OCI-LY1 (cell line): ENCODE measurements around the gene CCDC97.

Experiments used
- H2AFZ ChIP-seq: fragments of 200-600 bp; sonication (generic), shearing (Covaris generic); 2 replicates; pipeline ENCODE4 v1.6.0; 2014; ENCODE audit warnings: antibody characterized with exemption, mild to moderate bottlenecking, low read length
- H3F3A ChIP-seq: fragments of 200-600 bp; sonication (generic), shearing (Covaris generic); 2 replicates; pipeline ENCODE4 v1.6.0; 2014; ENCODE audit warnings: mild to moderate bottlenecking, antibody characterized with exemption, low read length, moderate library complexity; ENCODE audit not compliant: insufficient read depth
- H3K27ac ChIP-seq: fragments of 200-600 bp; sonication (generic); 2 replicates; pipeline ENCODE4 v1.5.1; 2014; ENCODE audit warnings: low read length, mixed run types, mild to moderate bottlenecking, low read depth; ENCODE audit not compliant: poor library complexity, severe bottlenecking
- H3K27me3 ChIP-seq: fragments of 200-600 bp; sonication (generic); 2 replicates; pipeline ENCODE4 v1.6.0; 2014; ENCODE audit warnings: antibody characterized with exemption, mild to moderate bottlenecking, low read length, moderate library complexity; ENCODE audit not compliant: insufficient read depth
- H3K36me3 ChIP-seq: fragments of 200-600 bp; sonication (generic); 2 replicates; pipeline ENCODE4 v1.6.1; 2014; ENCODE audit warnings: mild to moderate bottlenecking, antibody characterized with exemption, low read length, moderate library complexity, mixed read lengths; ENCODE audit not compliant: insufficient read depth
- H3K4me1 ChIP-seq: fragments of 200-600 bp; sonication (generic); 2 replicates; pipeline ENCODE4 v1.5.1; 2014; ENCODE audit warnings: mild to moderate bottlenecking, low read length, moderate library complexity; ENCODE audit not compliant: insufficient read depth, severe bottlenecking
- H3K4me2 ChIP-seq: fragments of 200-600 bp; sonication (generic), shearing (Covaris generic); 2 replicates; pipeline ENCODE4 v1.6.1; 2014; ENCODE audit warnings: low read length
- H3K4me3 ChIP-seq: fragments of 200-600 bp; sonication (generic); 2 replicates; pipeline ENCODE4 v1.5.1; 2014; ENCODE audit warnings: low read length, low read depth, mild to moderate bottlenecking, mixed read lengths; ENCODE audit not compliant: poor library complexity, severe bottlenecking
- H3K79me2 ChIP-seq: fragments of 200-600 bp; shearing (Covaris generic); 2 replicates; pipeline ENCODE4 v1.6.1; 2016; ENCODE audit warnings: mixed run types, low read length, mixed read lengths; ENCODE audit not compliant: insufficient read depth
- H3K9ac ChIP-seq: fragments of 200-600 bp; sonication (generic), shearing (Covaris generic); 2 replicates; pipeline ENCODE4 v1.6.1; 2014; ENCODE audit warnings: mild to moderate bottlenecking, low read length, mixed read lengths
- H3K9me2 ChIP-seq: fragments of 200-600 bp; sonication (generic), shearing (Covaris generic); 2 replicates; pipeline ENCODE4 v1.6.1; 2014; ENCODE audit warnings: low read depth, mild to moderate bottlenecking, low read length, mixed read lengths
- H3K9me3 ChIP-seq: fragments of 200-600 bp; shearing (Covaris generic); 2 replicates; pipeline ENCODE4 v1.6.1; 2014; ENCODE audit warnings: low read length, mixed read lengths
- H4K20me1 ChIP-seq: fragments of 200-600 bp; sonication (generic), shearing (Covaris generic); 2 replicates; pipeline ENCODE4 v1.6.0; 2016; ENCODE audit warnings: mild to moderate bottlenecking, low read length; ENCODE audit not compliant: insufficient read depth
- EZH2 ChIP-seq: fragments of 200-600 bp; sonication (generic), shearing (Covaris generic); IDR thresholded peaks from 2 replicates; pipeline ENCODE4 v1.8.0; 2017; ENCODE audit warnings: borderline replicate concordance, mixed run types, mild to moderate bottlenecking, antibody characterized with exemption, low read length, moderate library complexity, mixed read lengths
- TF ChIP-seq, protein P1 (sequence below): fragments of 200-600 bp; sonication (generic), shearing (Covaris generic); IDR thresholded peaks from 2 replicates; pipeline ENCODE4 v1.5.1; 2017; ENCODE audit warnings: mild to moderate bottlenecking, antibody characterized with exemption, low read length, moderate library complexity, mixed read lengths

The CCDC97 gene

GRCh38 chr19:41323023-41323422, 13.1 kb downstream of the CCDC97 start:
- no peak overlapping the region for H3K4me2 ChIP-seq
- H2AFZ ChIP-seq, result no peak overlapping the region
- H3K9ac ChIP-seq, result no peak overlapping the region
- H3K27ac ChIP-seq, result peak overlapping the region; percentile 8
- H3K4me1 ChIP-seq, result peaks cover 26% of the 10 kb centered on the region
- no peaks in the 10 kb centered on the region for H3K27me3 ChIP-seq
- H3K9me2 ChIP-seq, result no peaks in the 10 kb centered on the region
- peaks cover 46% of the 10 kb centered on the region for H3K36me3 ChIP-seq
- no peaks in the 10 kb centered on the region for H4K20me1 ChIP-seq
- no peak for TF ChIP-seq EZH2
- TF ChIP-seq, protein P1, sequence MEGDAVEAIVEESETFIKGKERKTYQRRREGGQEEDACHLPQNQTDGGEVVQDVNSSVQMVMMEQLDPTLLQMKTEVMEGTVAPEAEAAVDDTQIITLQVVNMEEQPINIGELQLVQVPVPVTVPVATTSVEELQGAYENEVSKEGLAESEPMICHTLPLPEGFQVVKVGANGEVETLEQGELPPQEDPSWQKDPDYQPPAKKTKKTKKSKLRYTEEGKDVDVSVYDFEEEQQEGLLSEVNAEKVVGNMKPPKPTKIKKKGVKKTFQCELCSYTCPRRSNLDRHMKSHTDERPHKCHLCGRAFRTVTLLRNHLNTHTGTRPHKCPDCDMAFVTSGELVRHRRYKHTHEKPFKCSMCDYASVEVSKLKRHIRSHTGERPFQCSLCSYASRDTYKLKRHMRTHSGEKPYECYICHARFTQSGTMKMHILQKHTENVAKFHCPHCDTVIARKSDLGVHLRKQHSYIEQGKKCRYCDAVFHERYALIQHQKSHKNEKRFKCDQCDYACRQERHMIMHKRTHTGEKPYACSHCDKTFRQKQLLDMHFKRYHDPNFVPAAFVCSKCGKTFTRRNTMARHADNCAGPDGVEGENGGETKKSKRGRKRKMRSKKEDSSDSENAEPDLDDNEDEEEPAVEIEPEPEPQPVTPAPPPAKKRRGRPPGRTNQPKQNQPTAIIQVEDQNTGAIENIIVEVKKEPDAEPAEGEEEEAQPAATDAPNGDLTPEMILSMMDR, result no peak
- 0 out of 2 replicates have a peak, but pooled peaks cover 4% of the 10 kb centered on the region for H3F3A ChIP-seq
- no peak overlapping the region for H3K4me3 ChIP-seq
- H3K9me3 ChIP-seq, result no peaks in the 10 kb centered on the region
- H3K79me2 ChIP-seq, result no peaks in the 10 kb centered on the region

- Histone ChIP-seq H3K9me2 (no peaks in the 10 kb centered on the region), H3K27ac (peak overlapping the region; percentile 85), H3K9me3 (no peaks in the 10 kb centered on the region), H3K4me1 (peaks cover 31% of the 10 kb centered on the region), H3K4me2 (no peak overlapping the region), H3K36me3 (peaks cover 45% of the 10 kb centered on the region), H3K4me3 (no peak overlapping the region), H2AFZ (no peak overlapping the region), H3K9ac (no peak overlapping the region), H3K27me3 (no peaks in the 10 kb centered on the region), H3F3A (0 out of 2 replicates have a peak, but pooled peaks cover 4% of the 10 kb centered on the region), H3K79me2 (no peaks in the 10 kb centered on the region), H4K20me1 (no peaks in the 10 kb centered on the region)
- TF ChIP-seq EZH2, result no peak
- TF ChIP-seq, protein P1, result no peak
Observed at GRCh38 chr19:41323430-41324125, 13.6 kb downstream of the CCDC97 start.

DNA sequence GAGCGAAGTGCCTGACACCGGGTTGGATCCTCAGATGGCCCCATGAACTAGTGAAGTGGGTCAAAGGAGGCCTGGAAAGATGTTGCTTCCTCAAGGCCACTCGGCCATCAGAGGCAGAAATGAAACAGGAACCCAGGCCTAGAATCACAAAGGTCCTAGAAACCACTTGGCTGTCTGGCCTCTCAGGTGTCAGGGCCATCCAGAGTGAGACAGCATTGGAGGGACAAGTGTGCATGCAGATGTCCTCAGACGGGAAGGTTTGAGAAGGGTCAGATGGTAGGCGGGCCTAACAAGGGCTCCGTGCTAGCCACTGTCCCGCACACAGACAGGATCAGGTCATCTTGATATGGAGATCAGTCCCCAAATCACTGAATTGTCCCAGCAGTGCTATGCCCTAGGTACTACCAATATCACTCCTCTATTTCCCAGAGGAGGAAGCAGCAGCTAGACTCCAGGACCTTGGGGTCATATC, 14.3 kb downstream of the CCDC97 start:
- Histone ChIP-seq H3K9me3 (no peaks in the 10 kb centered on the region), H3K36me3 (peaks cover 42% of the 10 kb centered on the region; the same call in 1 of the 2 replicates), H3K9me2 (no peaks in the 10 kb centered on the region), H3K9ac (no peak overlapping the region), H3K79me2 (no peaks in the 10 kb centered on the region), H3K27me3 (no peaks in the 10 kb centered on the region), H3K4me3 (no peak overlapping the region), H3F3A (0 out of 2 replicates have a peak, but pooled peaks cover 4% of the 10 kb centered on the region), H3K4me1 (peaks cover 37% of the 10 kb centered on the region), H3K27ac (peak overlapping the region; percentile 85), H2AFZ (no peak overlapping the region), H3K4me2 (no peak overlapping the region), H4K20me1 (no peaks in the 10 kb centered on the region)
- no peak for TF ChIP-seq EZH2
- TF ChIP-seq, protein P1, result no peak
